ENCODE results near the gene PTF1A. TPM values are rescaled to one million over a fixed set of nuclear protein-coding genes. Genes with fewer than 3 reads are reported as not detected.
"Not testable (repeated sequence)": the region's sequence is repeated elsewhere in the genome, so short reads cannot be mapped to it uniquely, and the experiment has no call there.

The PTF1A gene
- total and polyA plus RNA-seq, 5 experiments from 2014 or later: not detected

DNA sequence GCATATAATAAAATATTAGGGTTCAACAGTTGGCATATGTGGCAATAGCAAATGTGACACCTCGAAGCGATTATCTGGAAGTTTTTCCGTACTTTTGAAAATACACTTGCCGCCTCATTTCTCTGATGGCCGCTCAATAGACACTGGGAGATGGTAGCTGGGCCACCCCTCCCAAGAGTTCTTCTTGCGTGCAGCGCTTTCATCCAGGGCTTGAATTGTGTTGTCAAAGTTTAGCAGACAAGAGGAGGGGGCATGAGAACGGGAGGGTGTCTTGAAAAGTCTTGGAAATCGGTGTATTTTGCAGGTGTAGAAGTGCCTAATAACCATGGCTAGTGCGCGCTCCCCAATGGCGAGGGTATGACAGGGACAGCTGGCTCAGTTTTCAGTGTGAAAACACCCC, 8.5 kb downstream of the PTF1A start:
- POLR2A ChIA-PET: no interaction called here
- DNase-seq (no peak), ATAC-seq (no peak)
- Mint-ChIP-seq H3K27ac (no peak overlapping the region), H3K9me3 (peaks cover 0 to 2% (median 0%) of the 10 kb centered on the region in 9 donors), H3K4me1 (peaks cover 0 to 3% (median under 1%) of the 10 kb centered on the region in 4 donors), H3K27me3 (peaks cover 34 to 77% (median 68%) of the 10 kb centered on the region in 5 donors), H3K4me3 (peak overlapping the region in 1 of 10 donors; percentile 33), H3K36me3 (no peaks in the 10 kb centered on the region)

DNA sequence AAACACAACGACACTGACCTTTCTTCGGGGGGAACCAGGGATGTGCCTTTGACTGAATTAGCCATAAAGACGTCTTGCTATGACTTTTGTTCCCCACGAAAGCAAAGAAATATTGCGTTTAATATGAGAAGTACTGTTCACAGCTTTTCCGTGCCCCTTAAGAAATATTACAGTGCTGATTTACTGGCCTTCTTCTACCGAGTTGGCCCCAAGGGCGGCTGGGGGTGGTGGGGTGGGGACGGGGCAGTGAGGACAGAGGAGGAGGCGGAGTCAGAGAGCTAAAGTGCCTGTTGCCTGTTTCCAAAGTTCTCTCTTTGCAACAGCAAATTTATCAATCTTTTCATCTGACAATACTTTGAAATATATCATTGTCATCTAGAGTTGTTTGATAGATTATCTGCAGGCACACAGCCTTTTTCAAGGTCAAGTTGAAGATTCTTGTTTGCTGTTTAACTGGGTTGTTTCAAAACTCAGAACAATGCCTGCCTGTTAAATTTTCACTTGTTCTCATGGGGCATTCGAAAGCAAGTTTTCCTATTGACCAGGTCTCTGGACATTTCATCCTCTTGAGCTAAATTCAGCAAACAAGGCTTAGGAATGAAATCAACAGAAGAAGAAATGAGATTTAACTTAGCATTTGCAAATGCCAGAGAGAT, 9.0 kb downstream of the PTF1A start:
- Mint-ChIP-seq H3K4me3 (no peak overlapping the region), H3K9me3 (peaks cover 0 to 2% (median 0%) of the 10 kb centered on the region in 9 donors), H3K36me3 (no peaks in the 10 kb centered on the region), H3K27ac (no peak overlapping the region), H3K4me1 (peaks cover 0 to 3% (median under 1%) of the 10 kb centered on the region in 4 donors), H3K27me3 (peaks cover 29 to 72% (median 64%) of the 10 kb centered on the region in 5 donors)
- DNase-seq (no peak), ATAC-seq (no peak)
- POLR2A ChIA-PET: no interaction called here

DNA sequence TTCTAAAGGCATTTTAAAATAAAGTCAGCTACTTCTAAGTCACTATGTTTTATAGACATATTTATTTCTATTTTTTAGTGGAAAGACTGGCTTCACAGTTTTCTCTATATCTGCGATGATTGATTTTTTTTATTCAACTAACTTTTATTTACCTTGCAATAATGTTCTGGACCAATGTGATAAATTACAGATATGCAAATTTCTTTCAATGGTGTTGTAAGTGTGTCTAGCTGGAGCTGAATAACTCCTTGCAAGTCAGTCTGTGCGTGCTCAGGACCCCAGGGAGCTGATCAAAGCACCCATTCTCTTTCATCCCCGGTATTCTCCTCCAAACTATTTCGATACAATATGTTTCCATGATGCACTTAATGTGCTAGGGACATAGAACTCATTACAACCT, 9.7 kb downstream of the PTF1A start:
- Mint-ChIP-seq H3K9me3 (peaks cover 0 to 2% (median 0%) of the 10 kb centered on the region in 9 donors), H3K4me3 (no peak overlapping the region), H3K36me3 (no peaks in the 10 kb centered on the region), H3K27me3 (peaks cover 22 to 64% (median 57%) of the 10 kb centered on the region in 5 donors), H3K4me1 (peaks cover 0 to 3% (median under 1%) of the 10 kb centered on the region in 4 donors), H3K27ac (no peak overlapping the region)
- DNase-seq: no peak
- POLR2A ChIA-PET: no interaction called here
- no peak for ATAC-seq

DNA sequence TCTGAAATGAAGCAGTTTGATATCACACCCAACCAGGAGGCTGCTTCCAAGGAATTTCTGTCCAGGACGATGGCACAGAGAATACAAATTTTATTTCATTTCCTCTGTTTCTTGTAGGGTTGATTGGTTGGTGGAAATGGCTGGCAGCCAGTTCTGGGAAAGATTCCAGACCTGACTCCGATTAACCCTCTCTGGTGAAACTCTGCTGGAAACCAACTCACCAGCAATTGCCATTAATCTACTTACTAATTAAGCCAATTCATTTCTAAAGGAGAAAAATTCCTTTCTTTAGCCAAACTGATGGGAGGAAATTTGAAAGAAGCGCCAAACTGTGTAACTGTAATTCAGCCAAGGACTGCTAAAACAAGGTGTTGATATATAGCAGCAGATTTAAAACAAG, 10.7 kb downstream of the PTF1A start:
- no peak for ATAC-seq
- H3K27me3 Mint-ChIP-seq: peaks cover 21 to 55% (median 49%) of the 10 kb centered on the region in 5 donors
- POLR2A ChIA-PET: no interaction called here

DNA sequence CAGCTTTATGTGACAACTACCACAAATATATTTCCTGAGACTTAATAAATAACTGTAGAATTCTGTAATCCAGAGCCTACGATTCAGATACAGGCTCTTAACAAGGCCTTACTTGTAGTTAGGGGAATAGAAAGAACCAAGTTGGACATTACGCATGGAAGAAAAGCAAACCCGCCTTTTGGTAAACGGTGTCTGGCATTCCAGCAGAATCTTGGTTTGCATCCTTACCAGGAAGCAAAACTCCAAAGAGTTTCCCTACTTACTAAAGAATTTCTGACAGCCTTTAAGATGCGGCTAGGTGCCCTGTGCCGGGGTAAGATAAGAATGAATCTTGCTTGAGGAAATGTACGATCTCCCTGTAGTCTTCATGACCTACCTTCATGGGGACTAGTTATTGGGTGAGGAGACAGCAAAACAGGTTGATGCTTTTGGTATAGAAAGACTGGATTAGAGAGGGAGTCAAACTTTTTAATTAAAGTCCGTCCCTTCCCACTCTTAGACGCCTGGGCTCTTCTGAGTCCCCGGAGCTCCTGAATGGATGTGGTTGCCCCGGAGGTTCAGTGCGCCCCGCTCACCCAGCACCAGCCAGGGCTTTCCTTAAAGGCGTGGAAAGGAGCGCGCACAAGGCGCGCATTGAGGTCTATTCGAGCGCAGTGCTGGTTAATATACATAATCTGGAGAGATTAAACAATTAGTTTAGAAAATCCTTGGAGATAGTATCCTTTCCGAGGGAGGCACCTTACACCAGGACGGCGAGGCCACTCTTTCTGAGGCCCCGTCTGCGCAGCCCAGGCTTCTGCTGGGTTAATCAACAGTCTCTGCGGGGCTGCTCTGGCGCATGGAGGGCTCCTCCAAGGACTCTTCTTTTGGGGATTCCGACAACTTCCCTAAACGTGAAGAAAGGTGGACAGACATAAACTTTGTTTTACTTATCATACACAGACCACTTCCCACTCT, 11.5 kb downstream of the PTF1A start:
- H3K27me3 Mint-ChIP-seq: peaks cover 14 to 50% (median 41%) of the 10 kb centered on the region in 5 donors
- H3K27ac Mint-ChIP-seq: no peak overlapping the region
- no peaks in the 10 kb centered on the region for H3K9me3 Mint-ChIP-seq
- H3K36me3 Mint-ChIP-seq: no peaks in the 10 kb centered on the region
- no peak for DNase-seq
- ATAC-seq: no peak
- POLR2A ChIA-PET: no interaction called here
- no peak overlapping the region for H3K4me3 Mint-ChIP-seq
- H3K4me1 Mint-ChIP-seq: peaks cover 0 to 2% (median 0%) of the 10 kb centered on the region in 4 donors

More for the DNA sequence above, 10.7 kb downstream of the PTF1A start:
- Mint-ChIP-seq H3K9me3 (peaks cover 0 to 2% (median 0%) of the 10 kb centered on the region in 9 donors), H3K4me3 (no peak overlapping the region), H3K36me3 (no peaks in the 10 kb centered on the region), H3K27ac (no peak overlapping the region), H3K4me1 (peaks cover 0 to 3% (median under 1%) of the 10 kb centered on the region in 4 donors)
- DNase-seq: no peak

DNA sequence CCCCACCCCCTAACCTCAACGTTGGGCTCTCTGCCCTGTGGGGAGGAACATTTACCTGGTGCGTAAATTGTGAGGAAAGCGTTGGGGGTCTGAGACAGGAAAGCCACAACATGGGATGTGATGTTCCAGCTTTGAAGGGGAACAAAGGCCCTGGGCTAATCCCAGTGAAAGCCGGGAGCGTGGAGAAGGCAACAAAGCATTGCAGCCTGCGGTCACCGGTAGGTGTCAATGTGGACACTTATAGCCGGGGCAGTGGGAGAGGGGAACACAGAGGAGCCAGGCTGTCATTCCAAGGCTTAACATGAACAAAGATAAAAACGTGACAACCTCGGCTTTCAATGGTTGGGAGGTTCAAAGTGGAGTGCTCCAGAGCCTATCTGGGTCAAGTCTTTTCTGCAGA, 12.7 kb downstream of the PTF1A start:
- peaks cover 16 to 57% (median 43%) of the 10 kb centered on the region in 5 donors for H3K27me3 Mint-ChIP-seq
- ATAC-seq: no peak
- peaks cover 0 to 5% (median 0%) of the 10 kb centered on the region in 3 donors for H3K36me3 Mint-ChIP-seq
- no peak overlapping the region for H3K27ac Mint-ChIP-seq
- H3K4me3 Mint-ChIP-seq: no peak overlapping the region
- H3K4me1 Mint-ChIP-seq: peaks cover 0 to 2% (median 0%) of the 10 kb centered on the region in 4 donors
- POLR2A ChIA-PET: no interaction called here
- no peaks in the 10 kb centered on the region for H3K9me3 Mint-ChIP-seq
- DNase-seq: no peak

DNA sequence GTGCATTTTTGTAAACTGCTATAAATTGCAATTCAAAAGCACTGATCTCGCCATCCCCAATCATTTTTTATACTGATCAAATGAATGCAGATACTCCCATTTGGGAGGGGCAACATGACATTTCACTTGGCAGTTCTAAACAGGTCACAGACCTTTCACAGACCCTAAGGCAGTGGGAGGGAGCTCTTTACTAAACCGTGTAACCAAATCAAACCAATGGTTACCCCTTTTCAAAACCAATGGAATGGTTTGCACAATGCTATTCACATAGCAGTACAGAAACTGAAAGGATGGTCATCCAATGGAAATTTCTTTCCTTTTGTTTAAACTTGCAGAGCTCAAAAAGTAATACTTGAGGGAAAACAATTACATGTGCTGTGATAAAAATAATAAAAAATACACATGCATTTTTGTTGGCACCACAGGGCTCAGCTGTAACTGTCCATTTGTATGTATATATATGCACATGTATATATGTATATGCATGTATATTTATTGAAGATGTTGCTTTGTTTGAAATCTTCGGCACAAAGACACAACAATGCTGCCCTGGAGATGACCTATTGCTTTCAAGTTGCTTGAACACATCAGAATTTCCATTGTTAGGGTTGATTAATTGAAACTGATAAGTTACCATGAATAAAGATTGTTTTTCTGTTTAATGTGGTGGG, 14.0 kb downstream of the PTF1A start:
- DNase-seq: no peak
- Mint-ChIP-seq H3K4me3 (no peak overlapping the region), H3K9me3 (no peaks in the 10 kb centered on the region), H3K27me3 (peaks cover 13 to 60% (median 36%) of the 10 kb centered on the region in 5 donors), H3K36me3 (peaks cover 0 to 5% (median 0%) of the 10 kb centered on the region in 3 donors), H3K27ac (no peak overlapping the region), H3K4me1 (no peaks in the 10 kb centered on the region)
- POLR2A ChIA-PET: no interaction called here
- ATAC-seq: no peak

DNA sequence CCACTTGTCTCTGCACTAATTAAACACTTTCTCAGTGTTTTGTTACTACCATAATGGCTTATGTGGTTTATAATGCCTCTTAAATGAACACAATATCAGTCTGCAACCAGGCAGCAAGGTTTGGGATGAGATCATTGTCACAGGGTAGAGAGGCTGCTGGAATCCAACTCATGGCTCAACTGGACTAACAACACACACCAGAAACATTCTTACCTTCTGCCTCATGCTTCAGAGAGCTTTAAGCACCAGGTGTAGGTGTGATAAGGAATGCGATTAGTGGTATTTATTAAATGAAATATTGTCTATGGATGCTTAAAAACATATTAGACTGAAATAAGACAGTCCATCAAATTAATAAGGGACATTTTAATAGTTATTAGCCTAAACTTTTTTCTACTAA, 25.4 kb downstream of the PTF1A start:
- ATAC-seq (no peak), DNase-seq (no peak)
- Mint-ChIP-seq H3K4me1 (peaks cover 0 to 2% (median 0%) of the 10 kb centered on the region in 4 donors), H3K27me3 (peaks cover 5 to 28% (median 15%) of the 10 kb centered on the region in 5 donors), H3K4me3 (no peak overlapping the region), H3K27ac (no peak overlapping the region), H3K36me3 (no peaks in the 10 kb centered on the region), H3K9me3 (no peaks in the 10 kb centered on the region)
- POLR2A ChIA-PET: no interaction called here

DNA sequence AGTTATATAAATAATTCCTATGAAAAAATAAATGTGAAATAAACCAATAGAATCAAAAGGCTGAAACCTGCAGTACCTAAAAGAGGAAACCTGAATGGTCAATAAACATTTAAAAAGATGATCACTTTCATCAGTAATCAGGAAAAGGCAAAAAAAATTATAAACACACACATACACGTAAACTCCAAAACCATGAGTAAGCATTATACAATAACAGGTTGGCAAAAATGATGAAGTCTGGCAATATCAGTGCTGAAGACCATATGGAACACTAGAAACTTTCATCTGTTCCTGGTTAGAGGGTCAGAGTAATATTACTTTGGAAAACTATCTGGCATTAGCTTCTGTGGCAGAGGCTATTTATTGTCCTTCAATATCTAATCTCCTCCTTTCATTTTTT, 38.5 kb downstream of the PTF1A start:
- ATAC-seq (no peak), DNase-seq (no peak)
- peaks cover 0 to 34% (median 5%) of the 10 kb centered on the region in 9 donors for H3K9me3 Mint-ChIP-seq
- no peaks in the 10 kb centered on the region for H3K4me1 Mint-ChIP-seq
- POLR2A ChIA-PET: no interaction called here
- H3K27ac Mint-ChIP-seq: no peak overlapping the region
- H3K27me3 Mint-ChIP-seq: peaks cover 2 to 44% (median 13%) of the 10 kb centered on the region in 5 donors
- H3K36me3 Mint-ChIP-seq: no peaks in the 10 kb centered on the region
- no peak overlapping the region for H3K4me3 Mint-ChIP-seq

DNA sequence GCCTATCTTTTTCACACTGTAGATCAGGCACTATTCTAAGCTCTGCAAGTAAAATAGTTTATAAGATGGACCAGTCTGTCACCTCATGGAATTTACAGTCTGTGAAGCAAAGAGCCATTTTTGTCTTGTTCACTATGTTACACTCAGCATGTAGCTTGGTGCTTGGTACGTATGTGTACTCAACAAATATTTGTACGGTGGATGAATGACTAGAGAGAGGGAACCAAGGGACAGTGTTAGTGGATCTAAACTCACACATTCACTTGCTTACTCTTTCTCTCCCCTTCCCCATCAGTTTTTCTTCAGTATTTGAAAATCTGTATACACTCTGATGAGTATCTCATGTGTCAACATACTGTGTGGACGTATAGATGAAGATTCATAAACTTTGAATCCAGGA, 45.9 kb downstream of the PTF1A start:
- no peak overlapping the region for H3K27ac Mint-ChIP-seq
- no peak for DNase-seq
- ATAC-seq: no peak
- peaks cover 0 to 41% (median 9%) of the 10 kb centered on the region in 5 donors for H3K27me3 Mint-ChIP-seq
- H3K4me1 Mint-ChIP-seq: no peaks in the 10 kb centered on the region
- peaks cover 0 to 17% (median 0%) of the 10 kb centered on the region in 3 donors for H3K36me3 Mint-ChIP-seq
- H3K9me3 Mint-ChIP-seq: peaks cover 0 to 41% (median 10%) of the 10 kb centered on the region in 9 donors
- POLR2A ChIA-PET: no interaction called here
- no peak overlapping the region for H3K4me3 Mint-ChIP-seq

DNA sequence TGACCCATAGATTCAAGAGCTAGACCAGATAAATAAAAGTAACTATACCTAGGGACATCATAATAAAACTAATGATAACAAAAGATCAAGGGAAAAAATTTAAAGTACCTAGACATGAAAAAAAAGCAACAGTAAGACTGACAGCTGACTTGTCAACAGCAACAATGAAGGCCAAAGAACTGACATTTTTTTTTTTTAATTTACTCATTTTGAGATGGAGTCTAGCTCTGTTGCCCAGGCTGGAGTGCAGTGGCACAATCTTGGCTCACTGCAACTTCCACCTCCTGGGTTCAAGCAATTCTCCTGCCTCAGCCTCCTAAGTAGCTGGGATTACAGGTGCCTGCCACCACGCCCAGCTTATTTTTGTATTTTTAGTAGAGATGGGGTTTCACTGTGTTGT, 49.7 kb downstream of the PTF1A start:
- Mint-ChIP-seq H3K27me3 (peaks cover 4 to 40% (median 6%) of the 10 kb centered on the region in 5 donors), H3K36me3 (peaks cover 0 to 22% (median 0%) of the 10 kb centered on the region in 3 donors), H3K9me3 (peaks cover 0 to 38% (median 13%) of the 10 kb centered on the region in 9 donors)
- H3K4me3 Mint-ChIP-seq, H3K4me1 Mint-ChIP-seq, DNase-seq, H3K27ac Mint-ChIP-seq, POLR2A ChIA-PET, ATAC-seq: not testable (repeated sequence)

All from naive thymus-derived CD8-positive, alpha-beta T cell (primary cell).